Measurements from ENCODE around the gene GREM1.

GREM1 gene

GRCh38 chr15:32717426-32718226 lies at the start of gene GREM1:
Gene GREM1, plus strand, starts transcription at chr15:32718004. Its CDS starts 12,687 bp downstream, at chr15:32730691.
- FAIRE-seq (no peak), DNase-seq (ENCODE audit: extremely low spot score, insufficient read length, low read depth) (no peak)

DNA sequence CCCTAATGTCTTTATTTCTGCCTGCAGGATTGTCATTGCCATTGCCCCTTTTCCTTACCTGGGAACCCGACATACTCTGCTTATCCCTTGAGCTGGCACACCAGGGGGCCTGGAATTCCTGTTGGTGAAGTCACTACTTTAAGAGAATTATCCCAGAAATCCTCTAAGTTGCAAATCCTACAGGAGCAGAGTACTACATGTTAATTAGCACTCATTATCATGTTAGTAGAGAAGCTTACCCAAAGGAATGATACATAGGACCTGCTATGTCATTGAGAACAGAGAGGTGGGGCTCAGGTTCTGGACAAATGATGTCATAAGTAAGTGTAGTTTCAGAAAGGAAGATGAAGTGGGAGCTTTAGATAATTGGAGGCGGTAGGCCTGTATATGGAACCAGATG lies 48.9 kb upstream of the GREM1 start:
- DNase-seq (ENCODE audit: extremely low spot score, insufficient read length, low read depth): no peak
- no peak for FAIRE-seq

GRCh38 chr15:32669896-32670611 lies 47.8 kb upstream of the GREM1 start:
- DNase-seq (ENCODE audit: extremely low spot score, insufficient read length, low read depth): no peak
- no peak for FAIRE-seq

DNA sequence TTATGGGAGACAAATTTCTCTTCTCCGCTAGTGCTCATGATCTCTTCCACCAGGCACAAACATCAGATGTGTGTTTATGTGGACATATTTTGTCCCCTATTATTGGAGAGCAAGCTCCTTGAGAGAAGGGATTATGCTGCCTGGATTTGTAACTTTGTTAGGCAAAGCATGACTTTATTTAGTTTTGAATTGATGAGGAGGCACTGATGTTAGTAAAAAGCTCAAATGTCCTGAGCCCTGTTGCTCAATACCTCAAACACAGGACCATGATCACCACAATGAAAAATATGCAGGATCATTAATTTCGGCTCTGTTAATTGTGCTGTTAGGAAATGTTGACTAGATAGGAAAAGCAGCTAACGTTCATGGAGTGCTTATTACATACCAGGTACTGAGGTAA lies 47.2 kb upstream of the GREM1 start:
- FAIRE-seq: no peak
- DNase-seq (ENCODE audit: extremely low spot score, insufficient read length, low read depth): no peak

DNA sequence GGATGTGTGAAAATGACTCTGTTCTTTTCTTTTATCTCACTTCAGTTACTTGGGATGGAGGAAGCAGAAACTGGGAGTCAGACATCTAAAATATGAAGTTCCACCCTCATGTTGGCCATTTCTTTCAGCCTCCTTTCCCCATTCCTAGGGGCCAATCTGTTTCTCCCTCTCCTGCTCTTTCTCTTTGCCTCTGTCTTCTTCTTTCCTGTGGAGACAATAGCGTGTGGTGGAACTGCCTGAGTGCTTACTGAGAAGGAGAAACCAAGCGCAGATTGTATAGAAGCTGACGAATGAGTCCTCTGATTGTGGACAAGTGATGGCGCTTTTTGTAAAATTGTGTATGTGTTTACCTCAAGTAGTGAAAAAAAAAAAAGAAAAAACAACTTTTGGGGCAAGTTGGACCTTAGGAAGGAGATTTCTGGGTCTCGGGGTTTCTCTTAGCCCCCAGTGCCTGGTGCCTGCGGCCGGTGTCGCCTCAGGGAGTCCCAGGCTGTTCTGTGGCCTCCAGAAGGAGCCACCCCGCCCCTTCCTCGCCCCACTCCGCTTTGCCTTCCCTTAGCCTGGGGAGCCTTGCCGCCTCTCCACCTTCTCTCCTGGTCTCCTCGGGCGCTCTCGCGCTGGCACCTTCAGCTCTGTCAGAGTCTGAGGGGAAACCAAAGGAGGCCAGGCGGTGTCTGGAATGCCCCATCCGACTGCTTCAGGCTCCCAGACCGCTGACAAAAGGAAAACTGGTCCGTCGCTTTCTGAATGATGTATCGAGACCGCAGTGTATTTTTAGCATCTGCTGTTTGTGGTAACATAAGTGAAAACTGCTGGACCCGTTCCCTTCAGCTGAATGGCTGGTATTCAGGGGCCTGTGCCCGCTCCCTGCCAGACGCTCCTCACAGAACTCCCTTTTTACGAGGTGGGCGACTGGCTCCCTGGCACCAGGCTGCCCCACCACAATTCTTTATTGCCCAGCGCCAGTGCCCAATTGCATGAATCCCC lies 46.2 kb upstream of the GREM1 start:
- no peak for FAIRE-seq
- no peak for DNase-seq (ENCODE audit: extremely low spot score, insufficient read length, low read depth)

DNA sequence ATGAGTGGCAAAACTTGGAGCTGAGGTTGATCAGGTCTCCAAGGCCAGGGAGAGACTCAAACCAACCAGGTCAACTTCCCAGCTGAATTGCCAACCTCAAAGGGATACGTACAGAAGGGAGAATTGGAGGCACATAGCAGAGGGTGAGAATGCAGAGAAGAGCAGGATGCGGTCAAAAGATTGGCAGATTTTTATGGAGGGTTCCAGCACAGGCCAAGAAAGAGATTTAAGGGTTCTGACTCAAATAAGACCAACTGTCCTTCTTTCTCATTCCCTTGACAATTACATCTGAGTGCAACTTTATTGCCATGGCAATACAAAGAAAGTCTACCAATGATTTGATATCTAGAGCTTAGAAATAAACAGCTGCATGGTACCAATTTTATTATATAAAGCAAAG lies 43.1 kb upstream of the GREM1 start:
- no peak for DNase-seq (ENCODE audit: extremely low spot score, insufficient read length, low read depth)
- no peak for FAIRE-seq

DNA sequence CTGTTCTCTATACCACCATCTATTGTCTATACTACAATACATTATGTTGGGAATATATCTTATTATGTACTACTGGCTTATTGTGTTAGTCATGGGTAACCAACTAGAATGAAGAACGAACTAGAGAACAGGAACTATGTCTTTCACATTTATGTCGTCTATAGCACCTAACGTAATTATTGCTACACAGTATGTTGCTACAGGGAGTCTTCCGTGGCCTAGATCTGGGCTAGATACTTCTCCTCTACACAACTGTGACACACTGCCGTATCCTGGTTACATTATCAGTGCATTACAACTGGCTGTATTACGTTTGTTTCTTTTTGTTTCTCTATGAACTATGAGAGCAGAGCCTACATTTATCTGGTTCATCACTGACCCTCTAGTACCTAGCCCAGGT lies 42.3 kb upstream of the GREM1 start:
- DNase-seq (ENCODE audit: extremely low spot score, insufficient read length, low read depth) (no peak), FAIRE-seq (no peak)

DNA sequence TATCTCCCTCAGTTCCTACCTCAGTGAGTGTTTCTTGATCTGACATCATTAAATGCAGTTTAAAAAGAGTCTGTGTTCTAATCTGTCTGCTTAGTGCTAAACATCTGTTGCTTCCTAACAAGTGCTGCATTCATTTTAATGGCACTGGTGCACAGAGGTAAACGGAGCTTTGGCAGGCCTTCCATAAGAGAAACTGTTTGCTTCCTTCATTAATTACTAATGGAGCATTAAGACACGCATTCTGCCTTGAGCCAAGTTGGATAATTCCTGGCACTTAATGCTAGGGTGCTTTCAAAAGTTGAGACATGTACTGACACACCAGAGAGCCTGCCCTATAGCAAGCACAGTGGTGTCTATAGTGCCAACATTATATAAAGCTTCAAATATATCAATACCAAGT lies 41.6 kb upstream of the GREM1 start:
- no peak for FAIRE-seq

GRCh38 chr15:32677238-32677750 lies 40.5 kb upstream of the GREM1 start:
- DNase-seq (ENCODE audit: extremely low spot score, insufficient read length, low read depth): no peak

More for the DNA sequence above, 41.6 kb upstream of the GREM1 start:
- DNase-seq (ENCODE audit: extremely low spot score, insufficient read length, low read depth): no peak

GRCh38 chr15:32679298-32679690 lies 38.5 kb upstream of the GREM1 start:
- no peak for FAIRE-seq
- no peak for DNase-seq (ENCODE audit: extremely low spot score, insufficient read length, low read depth)

More at GRCh38 chr15:32677238-32677750, 40.5 kb upstream of the GREM1 start:
- no peak for FAIRE-seq

GRCh38 chr15:32682569-32682968 lies 35.2 kb upstream of the GREM1 start:
- DNase-seq (ENCODE audit: extremely low spot score, insufficient read length, low read depth): no peak
- FAIRE-seq: no peak

- DNase-seq (ENCODE audit: extremely low spot score, insufficient read length, low read depth): no peak
- no peak for FAIRE-seq
These were observed 34.7 kb upstream of the GREM1 start for GRCh38 chr15:32682977-32683630.

DNA sequence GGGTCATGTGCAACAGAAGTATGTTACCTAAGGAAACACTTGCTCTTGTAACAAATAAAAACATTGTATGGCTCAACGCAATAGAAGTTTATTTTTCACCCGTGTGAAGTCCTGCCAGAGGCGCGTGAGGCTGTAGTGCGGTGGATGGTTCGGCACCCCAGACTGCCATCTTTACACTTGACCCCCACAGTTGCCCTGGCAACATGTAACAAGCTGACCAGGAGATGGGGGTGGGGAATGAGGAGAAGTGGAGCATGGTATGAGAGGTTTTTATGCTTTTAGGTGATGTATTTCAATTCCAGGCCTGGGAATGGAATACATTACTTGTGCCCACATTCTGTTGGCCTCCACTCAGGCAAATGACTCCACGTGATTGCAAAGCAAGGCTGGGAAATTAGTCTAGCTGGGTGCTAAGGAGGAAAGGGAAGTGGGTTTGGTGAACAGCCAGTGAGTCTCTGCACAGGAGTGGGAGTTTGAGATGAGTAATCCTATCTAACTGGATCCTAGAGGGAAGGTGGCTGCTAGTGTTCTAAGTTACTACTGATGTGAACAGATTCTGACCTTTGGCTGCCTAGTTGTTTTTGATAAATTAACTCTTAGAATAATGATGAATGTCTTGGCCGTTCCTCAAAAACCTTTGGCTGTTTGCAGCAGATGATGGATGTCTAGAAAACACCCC lies 33.8 kb upstream of the GREM1 start:
- DNase-seq (ENCODE audit: extremely low spot score, insufficient read length, low read depth): no peak
- no peak for FAIRE-seq

- FAIRE-seq (no peak), DNase-seq (ENCODE audit: extremely low spot score, insufficient read length, low read depth) (no peak)
These were observed 32.2 kb upstream of the GREM1 start for GRCh38 chr15:32685576-32685975.

GRCh38 chr15:32687556-32687955 lies 30.2 kb upstream of the GREM1 start:
- DNase-seq (ENCODE audit: extremely low spot score, insufficient read length, low read depth): no peak
- FAIRE-seq: no peak

- DNase-seq (ENCODE audit: extremely low spot score, insufficient read length, low read depth) (no peak), FAIRE-seq (no peak)
These were observed 29.6 kb upstream of the GREM1 start for GRCh38 chr15:32688151-32688639.

DNA sequence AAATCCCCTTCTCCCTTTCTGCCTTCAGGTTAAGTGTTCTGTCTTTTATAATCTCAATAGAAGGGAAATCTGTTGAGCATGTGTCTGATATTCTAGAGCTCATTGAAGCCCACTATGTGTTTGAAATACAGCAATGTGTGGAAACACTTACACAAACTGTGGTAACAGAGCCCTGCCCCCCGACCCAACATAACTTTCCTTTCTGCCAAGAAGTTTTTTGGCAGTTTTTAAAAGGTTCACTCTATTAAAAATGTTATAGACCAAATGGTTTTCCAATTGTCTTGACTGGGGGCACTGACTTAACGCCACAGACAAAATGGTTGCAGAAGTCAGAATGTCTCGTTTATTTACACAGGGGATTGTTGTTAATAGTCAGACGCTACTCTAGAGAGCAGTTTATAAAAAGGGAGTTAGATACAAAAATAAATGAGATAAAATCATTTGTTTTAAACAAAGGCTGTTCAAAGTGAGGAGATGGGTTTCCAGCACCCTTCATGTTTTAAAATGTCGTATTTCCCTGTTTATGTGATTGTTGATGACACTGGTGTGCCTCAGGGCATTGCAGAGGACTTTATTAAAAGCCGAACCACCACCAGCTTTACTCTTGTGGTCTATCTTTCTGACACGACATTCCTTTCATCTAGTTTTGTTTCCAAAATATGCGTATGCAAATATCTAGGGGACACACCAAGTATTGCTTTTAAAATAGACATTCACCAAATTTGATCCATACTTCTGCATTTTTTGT lies 26.7 kb upstream of the GREM1 start:
- DNase-seq (ENCODE audit: extremely low spot score, insufficient read length, low read depth): no peak

GRCh38 chr15:32691689-32692038 lies 26.1 kb upstream of the GREM1 start:
- DNase-seq (ENCODE audit: extremely low spot score, insufficient read length, low read depth) (no peak), FAIRE-seq (no peak)

More for the DNA sequence above, 26.7 kb upstream of the GREM1 start:
- FAIRE-seq: no peak

Measured in GM18507 (cell line).